ENCODE measurements around the gene GADD45B. TPM values are rescaled to one million over a fixed set of nuclear protein-coding genes. Genes with fewer than 3 reads are reported as not detected.
"Not testable (repeated sequence)": the region's sequence is repeated elsewhere in the genome, so short reads cannot be mapped to it uniquely, and the experiment has no call there.

Gene GADD45B
- total RNA-seq, 1 donor from 2014 or later: 4.7 TPM

GRCh38 chr19:2488942-2489731 is 13.2 kb downstream of the GADD45B start:
- DNase-seq: no peak

- no peak for DNase-seq
Measured at GRCh38 chr19:2490659-2491058, 14.7 kb downstream of the GADD45B start.

- DNase-seq: no peak
Measured at GRCh38 chr19:2491130-2491801, 15.3 kb downstream of the GADD45B start.

- DNase-seq: no peak
Measured at GRCh38 chr19:2492870-2493269, 16.9 kb downstream of the GADD45B start.

GRCh38 chr19:2493448-2493847 is 17.5 kb downstream of the GADD45B start:
- DNase-seq: not testable (repeated sequence)

GRCh38 chr19:2494084-2494446 is 18.1 kb downstream of the GADD45B start:
- DNase-seq: peak; percentile 58

GRCh38 chr19:2494447-2495129 is 18.7 kb downstream of the GADD45B start:
- peak; percentile 55 for DNase-seq

- DNase-seq: no peak
Measured at GRCh38 chr19:2495130-2495641, 19.3 kb downstream of the GADD45B start.

GRCh38 chr19:2495651-2496316 is 19.9 kb downstream of the GADD45B start:
- no peak for DNase-seq

GRCh38 chr19:2497186-2497585 is 21.3 kb downstream of the GADD45B start:
- DNase-seq: no peak

GRCh38 chr19:2500156-2500555 is 24.2 kb downstream of the GADD45B start:
- DNase-seq: no peak

GRCh38 chr19:2500841-2501261 is 24.9 kb downstream of the GADD45B start:
- no peak for DNase-seq

- DNase-seq: no peak
Measured at GRCh38 chr19:2503521-2504109, 27.7 kb downstream of the GADD45B start.

- DNase-seq: not testable (repeated sequence)
Measured at GRCh38 chr19:2506656-2507055, 30.7 kb downstream of the GADD45B start.

GRCh38 chr19:2507109-2507508 is 31.2 kb downstream of the GADD45B start:
- DNase-seq: no peak

- DNase-seq: no peak
Measured at GRCh38 chr19:2509096-2509495, 33.2 kb downstream of the GADD45B start.

- DNase-seq: no peak
Measured at GRCh38 chr19:2511570-2511969, 35.6 kb downstream of the GADD45B start.

GRCh38 chr19:2511991-2512390 is 36.1 kb downstream of the GADD45B start:
- DNase-seq: no peak

GRCh38 chr19:2512523-2513431 is 36.9 kb downstream of the GADD45B start:
- no peak for DNase-seq

- no peak for DNase-seq
Measured at GRCh38 chr19:2514981-2515518, 39.1 kb downstream of the GADD45B start.

GRCh38 chr19:2516727-2517126 is 40.8 kb downstream of the GADD45B start:
- DNase-seq: no peak

Data from occipital lobe (tissue), 2 donors.